GM18511 (cell line): ENCODE results near the gene SOX12.
A peak's percentile ranks its signal among the peaks of the same experiment; 100 is the strongest.

Source experiments
- ATAC-seq: cut with Tn5 transposase; IDR thresholded peaks from one replicate; pipeline ENCODE4 v1.9.1; 2021; ENCODE audit warnings: mild to moderate bottlenecking, moderate library complexity; ENCODE audit not compliant: unreplicated experiment

The SOX12 gene

DNA sequence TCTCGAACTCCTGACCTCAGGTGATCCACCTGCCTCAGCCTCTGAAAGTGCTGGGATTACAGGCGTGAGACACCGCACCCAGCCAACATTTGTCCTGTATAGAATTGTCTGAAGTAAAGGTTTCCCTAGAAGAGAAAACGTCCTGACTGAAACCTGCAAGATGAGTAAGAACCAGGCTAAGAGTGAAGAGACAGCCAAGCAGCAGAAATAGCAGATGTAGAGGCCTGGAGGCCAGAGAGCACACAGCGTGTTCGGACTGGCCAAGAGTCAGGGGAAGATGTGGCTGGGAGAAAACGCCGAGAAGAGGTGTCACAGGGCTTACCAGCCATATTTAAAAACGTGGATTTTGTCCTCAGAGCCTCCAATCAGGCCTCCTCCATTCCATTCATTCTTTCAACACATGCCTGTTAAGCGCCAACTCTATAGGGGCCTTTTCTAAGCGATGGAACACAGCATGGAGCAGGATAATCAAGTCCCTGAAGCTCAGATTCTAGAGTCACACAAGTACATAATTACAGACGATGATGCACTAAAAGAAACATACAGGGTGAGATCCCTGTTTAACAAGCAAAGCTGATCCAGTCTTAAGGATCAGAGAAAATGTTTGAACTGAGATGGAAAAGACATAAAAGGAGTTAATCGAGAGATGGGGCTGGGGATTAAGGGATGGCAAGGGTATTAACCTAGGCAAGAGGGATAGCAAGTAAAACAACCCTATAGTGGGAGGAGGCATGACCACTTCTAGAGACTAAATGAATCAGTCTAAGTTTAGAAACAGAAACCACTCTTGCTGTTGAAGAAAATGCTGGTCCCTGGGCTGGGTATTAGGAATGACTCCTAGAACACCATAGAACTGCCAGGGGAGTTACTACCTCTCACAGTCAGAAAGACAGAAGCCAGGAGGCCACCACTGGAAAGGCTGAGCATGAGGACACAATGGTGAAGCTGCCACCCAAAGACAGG is 23.2 kb upstream of the SOX12 start:
- no peak for ATAC-seq

- no peak for ATAC-seq
These were observed 19.6 kb upstream of the SOX12 start for GRCh38 chr20:305745-306144.

GRCh38 chr20:308427-309038 is 16.8 kb upstream of the SOX12 start:
- ATAC-seq: no peak

DNA sequence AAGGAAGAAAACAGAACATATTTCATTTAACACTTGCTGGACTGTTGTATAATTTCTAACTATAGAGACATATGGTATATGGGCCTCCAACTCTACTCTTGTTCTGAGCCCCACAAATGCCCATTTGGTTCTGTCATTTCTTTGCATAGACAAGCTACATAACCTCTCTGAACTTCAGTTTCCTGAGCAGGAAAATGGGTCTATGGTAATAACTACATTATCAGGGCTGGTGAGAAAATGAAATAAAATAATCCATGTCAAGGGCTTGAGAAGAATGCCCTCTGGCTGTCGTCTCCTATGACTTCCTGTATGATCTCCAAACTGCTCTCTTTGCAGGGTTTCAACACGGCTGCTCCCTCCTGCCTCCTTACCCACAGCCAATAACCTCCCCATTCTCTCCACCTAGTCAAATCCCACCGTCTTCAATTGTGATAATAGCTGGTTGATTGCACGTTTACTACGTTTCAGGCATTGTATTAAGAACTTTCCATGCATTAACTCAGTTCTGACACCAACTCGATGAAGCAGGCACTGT is 16.0 kb upstream of the SOX12 start:
- ATAC-seq: no peak

DNA sequence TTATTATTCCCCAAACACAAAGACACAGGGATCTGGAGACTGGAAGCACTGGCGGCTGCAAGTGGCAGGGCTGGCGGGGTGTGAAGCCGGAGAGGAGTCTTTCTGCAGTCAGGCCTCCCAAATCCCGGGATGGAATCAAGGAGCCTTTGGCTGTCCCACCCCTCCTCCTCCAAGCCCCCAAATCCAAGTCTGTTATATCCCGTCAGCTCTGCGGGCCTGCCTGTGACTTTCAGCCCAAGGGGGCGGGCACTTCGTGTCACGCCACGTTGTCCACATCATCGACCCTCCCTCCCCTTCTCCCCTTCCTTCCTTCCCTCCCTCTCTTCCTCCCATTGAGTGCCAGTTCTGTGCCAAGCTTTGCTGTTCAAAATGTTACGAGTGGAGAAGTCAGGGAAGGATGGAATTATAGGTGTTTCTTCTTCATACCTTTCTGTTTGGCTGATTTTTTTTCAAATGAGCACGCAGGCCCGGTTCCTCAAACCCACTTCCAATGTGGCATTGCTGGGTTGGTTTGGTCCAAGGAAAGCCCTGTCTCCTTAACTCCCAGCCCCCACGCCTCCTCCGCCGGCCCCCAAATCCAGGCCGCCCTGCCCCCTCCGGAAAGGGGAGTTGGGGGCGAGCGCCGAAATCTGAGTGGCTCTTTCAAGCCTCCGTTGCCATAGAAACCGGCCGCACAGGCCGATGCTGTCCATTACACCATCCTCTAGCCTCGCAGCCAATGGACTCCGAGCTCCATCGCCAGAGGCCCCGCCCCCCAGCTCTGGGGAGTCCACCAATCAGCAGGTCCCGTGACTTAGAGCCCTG is 15.3 kb upstream of the SOX12 start:
- ATAC-seq: peak; percentile 99

GRCh38 chr20:310645-311044 is 14.7 kb upstream of the SOX12 start:
- ATAC-seq: no peak

- no peak for ATAC-seq
These were observed 13.7 kb upstream of the SOX12 start for GRCh38 chr20:311609-312008.

- ATAC-seq: no peak
These were observed 13.3 kb upstream of the SOX12 start for GRCh38 chr20:312067-312466.

- ATAC-seq: no peak
These were observed 12.5 kb upstream of the SOX12 start for GRCh38 chr20:312866-313265.

DNA sequence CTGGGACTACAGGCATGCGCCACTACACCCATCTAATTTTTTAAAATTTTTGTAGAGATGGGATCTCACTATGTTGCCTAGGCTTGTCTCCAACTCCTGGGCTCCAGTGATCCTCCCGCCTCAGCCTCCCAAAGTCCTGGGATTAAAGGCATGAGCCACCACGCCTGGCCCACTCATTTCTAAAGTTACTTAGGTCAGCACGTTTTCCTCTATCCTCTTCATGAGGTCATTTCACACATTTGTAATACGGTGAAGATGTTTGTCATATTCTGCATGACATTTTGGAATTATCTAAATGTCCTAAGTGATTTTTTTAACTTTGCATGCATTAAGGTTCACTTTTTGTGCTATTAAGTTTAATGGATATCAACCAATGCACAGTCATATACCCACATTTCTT is 11.9 kb upstream of the SOX12 start:
- no peak for ATAC-seq

DNA sequence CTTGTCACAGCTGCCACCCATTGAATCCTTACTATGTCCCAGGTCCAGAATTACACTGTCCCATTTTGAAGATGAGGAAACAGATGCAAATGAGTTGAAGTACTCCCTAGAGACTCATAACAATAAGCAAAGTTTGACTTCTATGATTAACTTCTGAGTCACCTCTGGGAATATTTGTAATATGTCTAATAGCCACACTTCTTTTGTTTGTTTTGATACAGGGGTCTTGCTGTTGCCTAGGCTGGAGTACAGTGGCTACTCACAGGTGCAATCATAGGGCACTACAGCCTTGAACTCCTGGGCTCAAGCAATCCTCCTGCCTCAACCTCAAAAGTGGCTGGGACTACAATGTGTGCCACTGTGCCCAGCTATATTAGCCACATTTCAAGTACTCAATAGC is 11.4 kb upstream of the SOX12 start:
- no peak for ATAC-seq

DNA sequence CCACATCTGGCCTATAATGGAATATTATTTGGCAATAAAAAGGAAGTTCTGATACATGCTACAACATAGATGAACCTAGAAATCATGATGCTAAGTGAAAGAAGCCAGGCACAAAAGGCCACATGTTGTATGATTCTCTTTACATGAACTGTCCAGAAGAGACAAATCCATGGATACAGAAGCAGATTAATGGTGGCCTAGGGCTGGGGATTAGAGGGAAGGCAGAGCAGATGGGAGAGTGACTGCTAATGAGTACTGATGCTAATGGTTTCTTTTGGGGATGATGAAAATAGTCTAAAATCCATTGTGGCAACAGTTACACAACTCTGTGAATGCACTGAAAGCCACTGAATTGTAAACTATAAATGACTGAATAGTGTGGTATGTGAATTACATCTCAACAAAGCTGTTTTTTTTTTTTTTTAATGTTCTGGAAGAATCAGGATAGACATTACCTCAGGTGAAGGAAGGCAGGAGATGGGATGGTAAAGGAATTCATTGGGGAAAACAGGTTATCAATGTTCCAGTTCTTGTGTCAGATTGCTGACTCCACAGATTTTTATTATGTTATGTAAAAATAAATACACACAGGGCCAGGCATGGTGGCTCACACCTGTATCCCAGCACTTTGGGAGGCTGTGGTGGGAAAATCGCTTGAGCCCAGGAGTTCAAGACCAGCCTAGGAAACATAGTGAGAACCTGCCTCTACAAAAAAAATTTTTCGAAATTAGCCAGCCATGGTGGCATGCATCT is 8.9 kb upstream of the SOX12 start:
- ATAC-seq: no peak

DNA sequence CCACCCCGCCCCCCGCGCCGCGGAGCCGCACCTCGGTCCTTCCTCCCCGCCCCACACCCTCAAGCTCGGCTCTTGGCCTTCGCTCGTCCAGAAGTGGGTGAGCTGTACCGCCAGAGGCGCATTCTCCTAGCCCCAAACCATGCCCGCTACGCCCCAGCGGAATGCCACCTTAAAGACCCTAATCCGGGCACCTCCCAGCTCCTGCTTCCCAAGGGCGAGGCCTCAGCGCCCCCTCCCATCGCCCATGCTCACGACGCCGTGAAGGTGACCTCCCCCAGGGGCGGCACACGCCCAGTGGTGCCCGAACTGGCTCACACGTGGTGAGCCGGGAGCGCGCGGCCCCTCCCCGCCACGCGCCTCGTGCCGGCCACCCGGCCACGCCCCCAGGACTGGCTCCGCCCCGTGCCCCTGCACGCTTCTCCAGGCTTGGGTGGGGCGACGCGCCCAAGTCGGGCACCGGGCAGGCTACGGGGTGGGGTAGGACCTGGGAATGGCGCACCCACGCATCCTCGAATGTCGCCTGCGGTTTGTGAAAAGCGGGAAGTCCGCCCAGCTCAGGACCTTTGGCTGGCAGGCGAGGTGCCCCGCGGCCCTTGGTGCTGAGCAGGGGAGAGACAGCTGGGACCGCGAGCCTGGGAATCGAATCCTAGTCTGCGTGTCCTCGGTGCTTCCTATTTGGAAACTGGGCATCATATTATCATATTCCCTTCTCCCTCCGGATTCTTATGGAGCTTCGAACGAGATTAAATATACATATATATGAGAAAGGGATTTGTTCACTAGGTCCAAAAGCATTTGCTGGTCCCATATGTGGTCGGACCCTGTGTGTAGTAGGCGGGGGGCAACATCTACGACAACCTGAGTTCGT is 941 bp upstream of the SOX12 start:
- peak; percentile 58 for ATAC-seq

DNA sequence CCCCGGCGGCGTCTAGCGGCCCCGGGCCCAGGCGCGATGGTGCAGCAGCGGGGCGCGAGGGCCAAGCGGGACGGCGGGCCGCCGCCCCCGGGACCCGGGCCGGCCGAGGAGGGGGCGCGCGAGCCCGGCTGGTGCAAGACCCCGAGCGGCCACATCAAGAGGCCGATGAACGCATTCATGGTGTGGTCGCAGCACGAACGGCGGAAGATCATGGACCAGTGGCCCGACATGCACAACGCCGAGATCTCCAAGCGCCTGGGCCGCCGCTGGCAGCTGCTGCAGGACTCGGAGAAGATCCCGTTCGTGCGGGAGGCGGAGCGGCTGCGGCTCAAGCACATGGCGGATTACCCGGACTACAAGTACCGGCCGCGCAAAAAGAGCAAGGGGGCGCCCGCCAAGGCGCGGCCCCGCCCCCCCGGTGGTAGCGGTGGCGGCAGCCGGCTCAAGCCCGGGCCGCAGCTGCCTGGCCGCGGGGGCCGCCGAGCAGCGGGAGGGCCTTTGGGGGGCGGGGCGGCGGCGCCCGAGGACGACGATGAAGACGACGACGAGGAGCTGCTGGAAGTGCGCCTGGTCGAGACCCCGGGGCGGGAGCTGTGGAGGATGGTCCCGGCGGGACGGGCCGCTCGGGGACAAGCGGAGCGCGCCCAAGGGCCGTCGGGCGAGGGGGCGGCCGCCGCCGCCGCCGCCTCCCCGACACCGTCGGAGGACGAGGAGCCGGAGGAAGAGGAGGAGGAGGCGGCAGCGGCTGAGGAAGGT is 715 bp downstream of the SOX12 start:
- ATAC-seq: peak; percentile 7

GRCh38 chr20:326645-327185 is 1.4 kb downstream of the SOX12 start:
- no peak for ATAC-seq

GRCh38 chr20:327186-328026 is 2.1 kb downstream of the SOX12 start:
- no peak for ATAC-seq
